SU-DHL-6 (cell line): ENCODE data around the gene MYH15.

Experiments used
- H2AFZ ChIP-seq: fragments of 200-600 bp; sonication (generic); 2 replicates; pipeline ENCODE4 v1.6.1; 2014; ENCODE audit warnings: low read depth, mild to moderate bottlenecking, moderate library complexity, mixed read lengths, antibody characterized with exemption, low read length; ENCODE audit not compliant: severe bottlenecking
- H3F3A ChIP-seq: fragments of 200-600 bp; shearing (Covaris generic); 2 replicates; pipeline ENCODE4 v1.6.0; 2016; ENCODE audit warnings: antibody characterized with exemption, mild to moderate bottlenecking; ENCODE audit not compliant: insufficient read depth
- H3K27ac ChIP-seq: fragments of 200-600 bp; sonication (generic); 2 replicates; pipeline ENCODE4 v1.5.1; 2016; ENCODE audit warnings: low read depth, mild to moderate bottlenecking, low read length, moderate library complexity, mixed read lengths
- H3K27me3 ChIP-seq: fragments of 200-600 bp; sonication (generic), shearing (Covaris generic); 2 replicates; pipeline ENCODE4 v1.6.0; 2014; ENCODE audit warnings: mild to moderate bottlenecking, low read length
- H3K36me3 ChIP-seq: fragments of 200-600 bp; sonication (generic); 2 replicates; pipeline ENCODE4 v1.6.1; 2014; ENCODE audit warnings: mild to moderate bottlenecking, low read length, mixed read lengths
- H3K4me2 ChIP-seq: fragments of 300-600, 200-600 bp; shearing (Covaris generic), sonication (generic); 2 replicates; pipeline ENCODE4 v1.6.0; 2014; ENCODE audit warnings: low read length, low read depth, mild to moderate bottlenecking; ENCODE audit not compliant: poor library complexity, severe bottlenecking
- H3K4me3 ChIP-seq: fragments of 200-600 bp; sonication (generic); 2 replicates; pipeline ENCODE4 v1.5.1; 2014; ENCODE audit warnings: antibody characterized with exemption, low read length, mild to moderate bottlenecking, mixed read lengths; ENCODE audit not compliant: insufficient read depth, poor library complexity, severe bottlenecking
- H3K79me2 ChIP-seq: fragments of 200-600 bp; sonication (generic); 2 replicates; pipeline ENCODE4 v1.6.1; 2014; ENCODE audit warnings: mild to moderate bottlenecking, low read length, moderate library complexity; ENCODE audit not compliant: insufficient read depth
- H3K9ac ChIP-seq: fragments of 200-600 bp; sonication (generic); 2 replicates; pipeline ENCODE4 v1.7.0; 2014; ENCODE audit warnings: mild to moderate bottlenecking, low read length
- H3K9me2 ChIP-seq: fragments of 200-600 bp; sonication (generic); replicated peaks from 2 replicates; pipeline ENCODE4 v1.6.1; 2014; ENCODE audit warnings: low read length; ENCODE audit not compliant: insufficient read depth
- H3K9me3 ChIP-seq: fragments of 200-600 bp; sonication (generic); 2 replicates; pipeline ENCODE4 v1.6.1; 2014; ENCODE audit warnings: low read length, mixed read lengths; ENCODE audit not compliant: insufficient read depth
- H4K20me1 ChIP-seq: fragments of 200-600 bp; sonication (generic); 2 replicates; pipeline ENCODE4 v1.6.1; 2014; ENCODE audit warnings: low read depth, mild to moderate bottlenecking, antibody characterized with exemption, low read length, moderate library complexity, mixed read lengths
- CTCF ChIP-seq: fragments of 200-600 bp; sonication (generic); IDR thresholded peaks from one replicate; pipeline ENCODE4 v1.5.1; 2017; ENCODE audit warnings: antibody characterized with exemption, mild to moderate bottlenecking, low read length, moderate library complexity; ENCODE audit not compliant: insufficient read depth, poor library complexity, severe bottlenecking
- EZH2phosphoT487 ChIP-seq: fragments of 200-600 bp; sonication (generic), shearing (Covaris generic); conservative IDR thresholded peaks from 2 replicates; pipeline ENCODE4 v1.6.1; 2018; ENCODE audit warnings: mild to moderate bottlenecking, antibody characterized with exemption, low read length, moderate library complexity, mixed read lengths

Gene MYH15

GRCh38 chr3:108352176-108352575, 158.2 kb downstream of the MYH15 start:
- Histone ChIP-seq H3K4me3 (no peak overlapping the region), H3K4me2 (no peak overlapping the region), H3K9ac (no peak overlapping the region), H3K79me2 (no peaks in the 10 kb centered on the region), H4K20me1 (no peaks in the 10 kb centered on the region), H3F3A (no peaks in the 10 kb centered on the region), H3K27ac (no peak overlapping the region), H3K27me3 (no peaks in the 10 kb centered on the region), H3K9me3 (no peaks in the 10 kb centered on the region), H3K36me3 (no peaks in the 10 kb centered on the region), H2AFZ (no peak overlapping the region), H3K9me2 (no peaks in the 10 kb centered on the region)
- TF ChIP-seq CTCF, result no peak
- no peak for TF ChIP-seq EZH2phosphoT487

GRCh38 chr3:108346301-108347227, 163.8 kb downstream of the MYH15 start:
- H3K79me2 ChIP-seq, result no peaks in the 10 kb centered on the region
- no peaks in the 10 kb centered on the region for H3K36me3 ChIP-seq
- no peaks in the 10 kb centered on the region for H4K20me1 ChIP-seq
- no peak overlapping the region for H3K4me3 ChIP-seq
- no peak overlapping the region for H3K27ac ChIP-seq
- no peak overlapping the region for H3K4me2 ChIP-seq
- no peak overlapping the region for H2AFZ ChIP-seq
- no peaks in the 10 kb centered on the region for H3K9me3 ChIP-seq
- TF ChIP-seq CTCF, result no peak
- no peak for TF ChIP-seq EZH2phosphoT487
- H3K27me3 ChIP-seq, result no peaks in the 10 kb centered on the region
- no peak overlapping the region for H3K9ac ChIP-seq
- H3F3A ChIP-seq, result no peaks in the 10 kb centered on the region
- H3K9me2 ChIP-seq, result no peaks in the 10 kb centered on the region

GRCh38 chr3:108345492-108346205, 164.7 kb downstream of the MYH15 start:
- Histone ChIP-seq H3K4me2 (no peak overlapping the region), H4K20me1 (no peaks in the 10 kb centered on the region), H3F3A (no peaks in the 10 kb centered on the region), H3K9ac (no peak overlapping the region), H2AFZ (no peak overlapping the region), H3K9me2 (no peaks in the 10 kb centered on the region), H3K9me3 (no peaks in the 10 kb centered on the region), H3K27me3 (no peaks in the 10 kb centered on the region), H3K27ac (no peak overlapping the region), H3K79me2 (no peaks in the 10 kb centered on the region), H3K36me3 (no peaks in the 10 kb centered on the region), H3K4me3 (no peak overlapping the region)
- no peak for TF ChIP-seq CTCF
